ENCODE measurements around the gene STXBP5. TPM values are rescaled to one million over a fixed set of nuclear protein-coding genes. Genes with fewer than 3 reads are reported as not detected.

STXBP5 gene
- total and polyA plus RNA-seq, 9 of the 15 experiments (the other 6 are each of a cell fraction or from before 2014, with no cell fraction given): 23.3 to 172 (median 71.5) TPM

DNA sequence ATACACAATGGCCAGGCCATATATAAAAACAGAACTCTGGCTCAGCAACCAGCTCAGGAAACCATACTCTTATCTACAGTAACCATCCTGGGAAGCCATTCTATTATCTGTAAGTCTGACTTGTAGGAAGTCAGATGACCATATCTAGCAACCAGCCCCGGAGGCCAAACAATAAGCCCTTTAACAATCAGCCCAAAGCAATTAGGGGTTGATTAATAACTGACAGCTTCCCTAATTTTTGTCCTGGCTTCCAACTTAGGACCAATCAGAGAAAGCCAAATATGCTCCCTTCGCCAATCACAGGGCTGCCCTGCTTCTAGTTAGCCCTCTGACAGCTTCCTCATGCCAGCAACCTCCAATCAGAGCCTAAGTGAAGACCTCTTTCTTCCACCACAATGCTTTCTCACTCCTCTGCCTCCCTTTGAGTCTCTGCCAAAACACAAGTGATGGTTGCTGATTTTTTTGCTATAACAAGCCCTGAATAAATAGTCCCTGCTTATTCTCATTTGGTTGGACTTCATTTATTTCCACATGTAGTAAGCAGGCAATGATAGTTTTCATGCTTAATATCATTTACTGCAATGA is 37.8 kb upstream of the STXBP5 start (continued):
- TF ChIP-seq, protein P1, sequence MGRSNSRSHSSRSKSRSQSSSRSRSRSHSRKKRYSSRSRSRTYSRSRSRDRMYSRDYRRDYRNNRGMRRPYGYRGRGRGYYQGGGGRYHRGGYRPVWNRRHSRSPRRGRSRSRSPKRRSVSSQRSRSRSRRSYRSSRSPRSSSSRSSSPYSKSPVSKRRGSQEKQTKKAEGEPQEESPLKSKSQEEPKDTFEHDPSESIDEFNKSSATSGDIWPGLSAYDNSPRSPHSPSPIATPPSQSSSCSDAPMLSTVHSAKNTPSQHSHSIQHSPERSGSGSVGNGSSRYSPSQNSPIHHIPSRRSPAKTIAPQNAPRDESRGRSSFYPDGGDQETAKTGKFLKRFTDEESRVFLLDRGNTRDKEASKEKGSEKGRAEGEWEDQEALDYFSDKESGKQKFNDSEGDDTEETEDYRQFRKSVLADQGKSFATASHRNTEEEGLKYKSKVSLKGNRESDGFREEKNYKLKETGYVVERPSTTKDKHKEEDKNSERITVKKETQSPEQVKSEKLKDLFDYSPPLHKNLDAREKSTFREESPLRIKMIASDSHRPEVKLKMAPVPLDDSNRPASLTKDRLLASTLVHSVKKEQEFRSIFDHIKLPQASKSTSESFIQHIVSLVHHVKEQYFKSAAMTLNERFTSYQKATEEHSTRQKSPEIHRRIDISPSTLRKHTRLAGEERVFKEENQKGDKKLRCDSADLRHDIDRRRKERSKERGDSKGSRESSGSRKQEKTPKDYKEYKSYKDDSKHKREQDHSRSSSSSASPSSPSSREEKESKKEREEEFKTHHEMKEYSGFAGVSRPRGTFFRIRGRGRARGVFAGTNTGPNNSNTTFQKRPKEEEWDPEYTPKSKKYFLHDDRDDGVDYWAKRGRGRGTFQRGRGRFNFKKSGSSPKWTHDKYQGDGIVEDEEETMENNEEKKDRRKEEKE (IDR thresholded peaks at IDR 0.05; ENCODE audit: borderline replicate concordance in 1 of 2, control insufficient read depth in 1 of 2, low read depth in 2 of 2, low read length in 1 of 2): no peak

DNA sequence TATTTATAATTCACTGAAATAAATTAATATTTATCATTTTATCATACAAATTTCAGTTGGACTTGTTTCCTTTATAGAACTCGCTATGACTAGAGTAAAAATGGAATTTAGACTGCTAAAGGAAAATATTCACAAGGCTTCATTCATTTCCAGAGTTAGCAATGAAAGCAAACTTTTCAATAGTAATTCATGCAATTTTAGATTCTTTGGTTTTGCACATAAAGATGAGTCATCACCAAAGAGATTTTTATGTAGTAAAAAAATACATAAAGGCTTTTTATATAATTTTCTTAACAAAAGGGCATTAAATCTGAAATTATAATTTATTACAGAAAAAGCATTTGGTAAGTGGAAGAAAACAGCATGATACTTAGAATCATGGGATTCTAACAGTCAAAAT is 37.2 kb upstream of the STXBP5 start:
- intact Hi-C loops (cut with micrococcal nuclease) (loop anchor here (1.0 to 2.0 kb wide), 2 partner anchors 38 to 280 kb away; no protein-coding TSS in a partner anchor), in situ Hi-C loops (cut with MboI) (no loop called here)
- CTCF ChIA-PET (ENCODE audit: low intra/inter-chr PET ratio): no interaction called here
- H3K9ac ChIP-seq (ENCODE audit: insufficient read depth in 1 of 2, low read depth in 2 of 2, low read length in 2 of 2): no peak overlapping the region
- no peak overlapping the region for H3K4me2 ChIP-seq (ENCODE audit: insufficient read depth, low read length)
- no peak overlapping the region for H2AFZ ChIP-seq (ENCODE audit: low read depth, low read length)
- no peak for FAIRE-seq
- peak; percentile 42; the same call in 1 of the 2 replicates for TF ChIP-seq JUND (IDR thresholded peaks at IDR 0.05; ENCODE audit: borderline replicate concordance, low read depth, low read length)
- TF ChIP-seq JUND (tag; IDR thresholded peaks at IDR 0.05; ENCODE audit: borderline replicate concordance, low read depth, low read length): no peak
- peak; percentile 52 for TF ChIP-seq ZNF316 (IDR thresholded peaks at IDR 0.05)
- no peak for TF ChIP-seq CBX5 (IDR thresholded peaks at IDR 0.05; ENCODE audit: borderline replicate concordance, low read depth)
- TF ChIP-seq SRSF3 (IDR thresholded peaks at IDR 0.05; ENCODE audit: insufficient read depth, low read length): no peak
- 0 out of 2 replicates have a peak, but pooled peaks have one; percentile 1 for TF ChIP-seq ZNF197 (CRISPR knock-in tag; IDR thresholded peaks at IDR 0.05; ENCODE audit: low read depth)
- TF ChIP-seq C11orf30 (IDR thresholded peaks at IDR 0.05; ENCODE audit: low read depth): peak; percentile 38; the same call in 1 of the 2 replicates
- TF ChIP-seq ADNP (tag; IDR thresholded peaks at IDR 0.05): peak; percentile 2; the same call in 1 of the 2 replicates
- peak; percentile 48; the same call in 1 of the 2 replicates for TF ChIP-seq BRD4 (IDR thresholded peaks at IDR 0.05)
- TF ChIP-seq, protein P2, sequence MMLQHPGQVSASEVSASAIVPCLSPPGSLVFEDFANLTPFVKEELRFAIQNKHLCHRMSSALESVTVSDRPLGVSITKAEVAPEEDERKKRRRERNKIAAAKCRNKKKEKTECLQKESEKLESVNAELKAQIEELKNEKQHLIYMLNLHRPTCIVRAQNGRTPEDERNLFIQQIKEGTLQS (IDR thresholded peaks at IDR 0.05): peak; percentile 87
- TF ChIP-seq, protein P2 (CRISPR knock-in tag; conservative IDR thresholded peaks at IDR 0.05): no peak
- TF ChIP-seq MTA1 (IDR thresholded peaks at IDR 0.05; ENCODE audit: borderline replicate concordance): no peak
- H3K79me2 ChIP-seq (ENCODE audit: control insufficient read depth, insufficient read depth, low read length): no peaks in the 10 kb centered on the region
- DNase-seq (ENCODE audit: extremely low read depth in 1 of 4, low spot score in 3 of 4): no peak
- H3K4me3 ChIP-seq: no peak overlapping the region
- WGBS (ENCODE audit: insufficient coverage, low coverage, missing lambda C conversion rate): 73% methylated on average over 1 of the region's 1 CpG
- no peaks in the 10 kb centered on the region for H3K9me1 ChIP-seq (ENCODE audit: control insufficient read depth, insufficient read depth, low read length)
- POLR2A ChIA-PET: interaction anchor here (1.0 to 1.8 kb wide), 3 partner anchors 12 to 35 kb away, joined by 3 to 7 read pairs (median 3); no protein-coding TSS in a partner anchor
- peaks cover 16% of the 10 kb centered on the region for H3K36me3 ChIP-seq (ENCODE audit: control insufficient read depth, insufficient read depth, low read length)
- H4K20me1 ChIP-seq (replicated peaks; ENCODE audit: control insufficient read depth, insufficient read depth, low read length): no peaks in the 10 kb centered on the region
- no TSS peak for BruUV-seq (replicated peaks)
- ATAC-seq: no peak
- peaks cover 6 to 25% of the 10 kb centered on the region in 2 experiments for H3K4me1 ChIP-seq (replicated peaks in 1 of 2; ENCODE audit: control insufficient read depth in 2 of 2, insufficient read depth in 2 of 2, low read length in 2 of 2)
- H3K27me3 ChIP-seq (ENCODE audit: control insufficient read depth in 2 of 2, insufficient read depth in 2 of 2, low read length in 2 of 2): no peaks in the 10 kb centered on the region
- no peak overlapping the region; the same call in 2 of the 3 replicates for H3K27ac ChIP-seq (ENCODE audit: extremely low read depth, low read depth, low read length)
- peaks cover 6% of the 10 kb centered on the region for H3K9me3 ChIP-seq (replicated peaks; ENCODE audit: control insufficient read depth, insufficient read depth, low read depth, low read length)

Data from K562 (cell line).